ENCODE results near the gene PWP2. TPM values are rescaled to one million over a fixed set of nuclear protein-coding genes. Genes with fewer than 3 reads are reported as not detected.
"Not testable (repeated sequence)": the region's sequence is repeated elsewhere in the genome, so short reads cannot be mapped to it uniquely, and the experiment has no call there.

Gene PWP2
- total RNA-seq, 1 experiment from 2014 or later, result 6.4 TPM

- DNase-seq (ENCODE audit: low read depth), result no peak
These were observed 23.4 kb upstream of the PWP2 start for GRCh38 chr21:44083631-44084291.

GRCh38 chr21:44084496-44085241 is 22.5 kb upstream of the PWP2 start:
- no peak for DNase-seq (ENCODE audit: low read depth)

- no peak for DNase-seq (ENCODE audit: low read depth)
These were observed 21.5 kb upstream of the PWP2 start for GRCh38 chr21:44085491-44086321.

- no peak for DNase-seq (ENCODE audit: low read depth)
These were observed 20.4 kb upstream of the PWP2 start for GRCh38 chr21:44086636-44087425.

GRCh38 chr21:44087426-44088400 is 19.5 kb upstream of the PWP2 start:
- DNase-seq (ENCODE audit: low read depth), result no peak

GRCh38 chr21:44088401-44088780 is 18.8 kb upstream of the PWP2 start:
- DNase-seq (ENCODE audit: low read depth), result no peak

- DNase-seq (ENCODE audit: low read depth), result no peak
These were observed 17.9 kb upstream of the PWP2 start for GRCh38 chr21:44089001-44089911.

GRCh38 chr21:44090325-44090724 is 16.9 kb upstream of the PWP2 start:
- DNase-seq (ENCODE audit: low read depth), result no peak

- no peak for DNase-seq (ENCODE audit: low read depth)
These were observed 15.0 kb upstream of the PWP2 start for GRCh38 chr21:44092211-44092610.

GRCh38 chr21:44093761-44094160 is 13.4 kb upstream of the PWP2 start:
- no peak for DNase-seq (ENCODE audit: low read depth)

- no peak for DNase-seq (ENCODE audit: low read depth)
These were observed 12.4 kb upstream of the PWP2 start for GRCh38 chr21:44094832-44095231.

- not testable (repeated sequence) for DNase-seq (ENCODE audit: low read depth)
These were observed 8.7 kb upstream of the PWP2 start for GRCh38 chr21:44098507-44098906.

- not testable (repeated sequence) for DNase-seq (ENCODE audit: low read depth)
These were observed 8.2 kb upstream of the PWP2 start for GRCh38 chr21:44098964-44099363.

- DNase-seq (ENCODE audit: low read depth), result not testable (repeated sequence)
These were observed 390 bp downstream of the PWP2 start for GRCh38 chr21:44107589-44107988.

GRCh38 chr21:44113702-44114371 is 6.6 kb downstream of the PWP2 start:
- not testable (repeated sequence) for DNase-seq (ENCODE audit: low read depth)

GRCh38 chr21:44122131-44122530 is 14.9 kb downstream of the PWP2 start:
- not testable (repeated sequence) for DNase-seq (ENCODE audit: low read depth)

- DNase-seq (ENCODE audit: low read depth), result not testable (repeated sequence)
These were observed 20.6 kb downstream of the PWP2 start for GRCh38 chr21:44127827-44128226.

GRCh38 chr21:44133715-44134057 is 26.5 kb downstream of the PWP2 start:
- DNase-seq (ENCODE audit: low read depth), result not testable (repeated sequence)

GRCh38 chr21:44134732-44135131 is 27.5 kb downstream of the PWP2 start:
- not testable (repeated sequence) for DNase-seq (ENCODE audit: low read depth)
